ENCODE results near the gene CARD18.

Gene CARD18

GRCh38 chr11:105149477-105149876 is 9.9 kb upstream of the CARD18 start:
- Histone ChIP-seq H3K79me2 (ENCODE audit: insufficient read depth, low read length) (no peaks in the 10 kb centered on the region), H4K20me1 (ENCODE audit: insufficient read depth, low read length, poor library complexity, severe bottlenecking) (no peaks in the 10 kb centered on the region), H3K9ac (ENCODE audit: low read depth, low read length, poor library complexity, severe bottlenecking) (no peak overlapping the region), H3K36me3 (ENCODE audit: insufficient read depth, low read length) (no peaks in the 10 kb centered on the region), H2AFZ (ENCODE audit: low read length) (no peak overlapping the region), H3F3A (ENCODE audit: low read depth) (no peaks in the 10 kb centered on the region), H3K4me2 (ENCODE audit: low read depth, low read length, poor library complexity, severe bottlenecking) (no peak overlapping the region), H3K9me2 (replicated peaks; ENCODE audit: low read depth, low read length) (no peaks in the 10 kb centered on the region), H3K27me3 (ENCODE audit: insufficient read depth, low read length, poor library complexity, severe bottlenecking) (no peaks in the 10 kb centered on the region), H3K4me1 (ENCODE audit: insufficient read depth, low read length, poor library complexity, severe bottlenecking) (no peaks in the 10 kb centered on the region), H3K9me3 (ENCODE audit: insufficient read depth, low read depth, low read length) (no peaks in the 10 kb centered on the region), H3K4me3 (ENCODE audit: low read length, poor library complexity, severe bottlenecking) (no peak overlapping the region)
- TF ChIP-seq CTCF (conservative IDR thresholded peaks at IDR 0.05; ENCODE audit: low read length) (no peak), EZH2phosphoT487 (IDR thresholded peaks at IDR 0.05; ENCODE audit: borderline replicate concordance) (no peak)

GRCh38 chr11:105148241-105148640 is 8.7 kb upstream of the CARD18 start:
- Histone ChIP-seq H3K9ac (ENCODE audit: low read depth, low read length, poor library complexity, severe bottlenecking) (no peak overlapping the region), H3K79me2 (ENCODE audit: insufficient read depth, low read length) (no peaks in the 10 kb centered on the region), H3K4me3 (ENCODE audit: low read length, poor library complexity, severe bottlenecking) (no peak overlapping the region), H3K4me2 (ENCODE audit: low read depth, low read length, poor library complexity, severe bottlenecking) (no peak overlapping the region), H4K20me1 (ENCODE audit: insufficient read depth, low read length, poor library complexity, severe bottlenecking) (no peaks in the 10 kb centered on the region), H3K4me1 (ENCODE audit: insufficient read depth, low read length, poor library complexity, severe bottlenecking) (no peaks in the 10 kb centered on the region), H3K9me3 (ENCODE audit: insufficient read depth, low read depth, low read length) (no peaks in the 10 kb centered on the region), H2AFZ (ENCODE audit: low read length) (no peak overlapping the region), H3K27me3 (ENCODE audit: insufficient read depth, low read length, poor library complexity, severe bottlenecking) (no peaks in the 10 kb centered on the region), H3K36me3 (ENCODE audit: insufficient read depth, low read length) (no peaks in the 10 kb centered on the region), H3F3A (ENCODE audit: low read depth) (no peaks in the 10 kb centered on the region), H3K9me2 (replicated peaks; ENCODE audit: low read depth, low read length) (no peaks in the 10 kb centered on the region)
- TF ChIP-seq EZH2phosphoT487 (IDR thresholded peaks at IDR 0.05; ENCODE audit: borderline replicate concordance): no peak
- TF ChIP-seq CTCF (conservative IDR thresholded peaks at IDR 0.05; ENCODE audit: low read length): no peak

GRCh38 chr11:105144887-105145286 is 5.3 kb upstream of the CARD18 start:
- Histone ChIP-seq H3K27me3 (ENCODE audit: insufficient read depth, low read length, poor library complexity, severe bottlenecking) (no peaks in the 10 kb centered on the region), H3K9me3 (ENCODE audit: insufficient read depth, low read depth, low read length) (no peaks in the 10 kb centered on the region), H3F3A (ENCODE audit: low read depth) (no peaks in the 10 kb centered on the region), H4K20me1 (ENCODE audit: insufficient read depth, low read length, poor library complexity, severe bottlenecking) (no peaks in the 10 kb centered on the region), H3K9ac (ENCODE audit: low read depth, low read length, poor library complexity, severe bottlenecking) (no peak overlapping the region), H2AFZ (ENCODE audit: low read length) (no peak overlapping the region), H3K79me2 (ENCODE audit: insufficient read depth, low read length) (no peaks in the 10 kb centered on the region), H3K36me3 (ENCODE audit: insufficient read depth, low read length) (no peaks in the 10 kb centered on the region), H3K4me3 (ENCODE audit: low read length, poor library complexity, severe bottlenecking) (no peak overlapping the region), H3K9me2 (replicated peaks; ENCODE audit: low read depth, low read length) (no peaks in the 10 kb centered on the region), H3K4me1 (ENCODE audit: insufficient read depth, low read length, poor library complexity, severe bottlenecking) (no peaks in the 10 kb centered on the region), H3K4me2 (ENCODE audit: low read depth, low read length, poor library complexity, severe bottlenecking) (no peak overlapping the region)
- no peak for TF ChIP-seq EZH2phosphoT487 (IDR thresholded peaks at IDR 0.05; ENCODE audit: borderline replicate concordance)
- no peak for TF ChIP-seq CTCF (conservative IDR thresholded peaks at IDR 0.05; ENCODE audit: low read length)
